Measurements from ENCODE around the gene FAM107A.

FAM107A gene, protein sequence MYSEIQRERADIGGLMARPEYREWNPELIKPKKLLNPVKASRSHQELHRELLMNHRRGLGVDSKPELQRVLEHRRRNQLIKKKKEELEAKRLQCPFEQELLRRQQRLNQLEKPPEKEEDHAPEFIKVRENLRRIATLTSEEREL

DNA sequence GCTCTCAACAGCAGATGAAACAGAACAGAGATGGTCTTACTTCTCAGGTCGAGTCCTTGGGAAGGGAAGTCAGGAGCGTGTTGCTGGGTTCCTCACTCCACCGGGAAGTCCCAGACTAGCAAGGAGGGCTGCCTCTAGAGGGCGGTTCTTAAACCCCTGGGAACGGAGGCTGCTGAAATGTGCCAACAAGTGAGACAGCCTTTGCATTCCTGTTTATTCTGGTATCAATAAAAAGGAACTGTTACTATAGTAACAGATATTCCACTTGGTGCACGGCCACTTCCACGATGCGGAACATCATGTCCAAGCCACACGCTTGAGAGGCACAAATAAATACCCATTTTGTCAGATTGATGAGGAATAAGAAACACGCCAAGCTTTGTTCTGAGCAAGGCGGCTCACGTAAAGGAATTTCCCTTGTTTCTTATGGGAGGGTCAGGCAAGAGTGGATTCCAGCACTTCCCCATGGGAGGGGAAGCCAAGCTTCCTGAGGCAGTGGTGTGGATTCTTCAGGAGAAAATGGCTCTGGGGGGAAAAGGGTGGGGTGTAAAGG, at the start of gene FAM107A:
Gene FAM107A (minus strand): TSS at position 123 of the 553 bp plus-strand sequence. CDS start 7,531 bp downstream, outside the sequence.
- TF ChIP-seq, protein P1, sequence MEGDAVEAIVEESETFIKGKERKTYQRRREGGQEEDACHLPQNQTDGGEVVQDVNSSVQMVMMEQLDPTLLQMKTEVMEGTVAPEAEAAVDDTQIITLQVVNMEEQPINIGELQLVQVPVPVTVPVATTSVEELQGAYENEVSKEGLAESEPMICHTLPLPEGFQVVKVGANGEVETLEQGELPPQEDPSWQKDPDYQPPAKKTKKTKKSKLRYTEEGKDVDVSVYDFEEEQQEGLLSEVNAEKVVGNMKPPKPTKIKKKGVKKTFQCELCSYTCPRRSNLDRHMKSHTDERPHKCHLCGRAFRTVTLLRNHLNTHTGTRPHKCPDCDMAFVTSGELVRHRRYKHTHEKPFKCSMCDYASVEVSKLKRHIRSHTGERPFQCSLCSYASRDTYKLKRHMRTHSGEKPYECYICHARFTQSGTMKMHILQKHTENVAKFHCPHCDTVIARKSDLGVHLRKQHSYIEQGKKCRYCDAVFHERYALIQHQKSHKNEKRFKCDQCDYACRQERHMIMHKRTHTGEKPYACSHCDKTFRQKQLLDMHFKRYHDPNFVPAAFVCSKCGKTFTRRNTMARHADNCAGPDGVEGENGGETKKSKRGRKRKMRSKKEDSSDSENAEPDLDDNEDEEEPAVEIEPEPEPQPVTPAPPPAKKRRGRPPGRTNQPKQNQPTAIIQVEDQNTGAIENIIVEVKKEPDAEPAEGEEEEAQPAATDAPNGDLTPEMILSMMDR (IDR thresholded peaks at IDR 0.05; ENCODE audit: insufficient read depth, low read depth, low read length, missing control alignments): peak; percentile 21
- peak; percentile 38 for DNase-seq (ENCODE audit: low read depth)

DNA sequence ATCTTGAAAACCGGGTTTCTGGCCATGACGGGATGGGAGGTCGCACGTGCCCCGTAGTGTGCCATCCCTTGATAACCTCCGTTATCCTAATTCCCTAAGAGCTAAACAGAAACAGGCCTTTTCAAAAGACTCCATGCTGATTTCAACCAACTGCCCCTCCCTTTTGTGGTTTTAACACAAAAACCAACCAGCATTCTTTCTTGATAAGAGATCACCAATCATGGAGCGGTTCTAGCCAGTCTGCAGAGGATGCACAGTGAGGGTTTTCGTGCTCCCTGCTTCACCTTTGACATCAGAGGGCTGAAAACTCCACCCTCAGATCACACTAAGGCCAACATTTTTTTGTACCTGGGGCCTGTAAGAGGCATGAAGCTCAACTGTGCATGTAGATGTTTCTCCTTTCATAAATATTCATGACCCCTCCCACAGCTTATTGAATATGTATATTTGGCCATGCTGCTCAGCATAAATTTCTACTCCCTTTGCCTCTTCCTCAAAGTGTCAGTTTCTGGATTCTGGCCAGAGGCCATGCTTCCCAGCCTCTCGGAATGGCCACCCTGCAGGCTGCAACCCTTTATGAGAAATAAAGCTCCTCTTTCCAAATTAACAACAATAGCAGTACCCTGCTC, 48.1 kb upstream of the FAM107A start:
- no peak overlapping the region for H3K4me3 ChIP-seq (ENCODE audit: low read length)
- DNase-seq (ENCODE audit: low read depth): no peak

More for the DNA sequence above, at the start of gene FAM107A:
- no peak within 1 kb of the TSS for H3K4me3 ChIP-seq (ENCODE audit: low read length)

DNA sequence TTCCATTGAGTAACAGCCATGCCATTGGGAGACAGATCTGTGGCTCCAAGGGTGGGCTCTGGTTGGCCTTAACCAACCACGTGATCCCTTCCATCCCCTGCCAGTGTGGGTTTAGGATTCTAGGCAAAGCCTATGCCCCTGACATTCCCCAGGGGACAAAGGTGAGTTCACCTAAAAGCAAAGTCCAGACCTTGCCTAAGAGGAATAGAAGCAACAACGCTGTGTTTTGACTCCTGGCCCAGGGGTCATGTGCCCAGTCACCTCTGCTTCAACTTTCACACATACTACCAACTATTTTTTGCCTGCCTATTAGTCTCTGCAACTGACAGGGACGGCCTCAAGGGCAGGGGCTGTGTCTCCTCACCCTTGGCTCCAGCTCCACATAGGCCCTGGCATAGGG, 47.4 kb upstream of the FAM107A start:
- TF ChIP-seq, protein P1 (IDR thresholded peaks at IDR 0.05; ENCODE audit: insufficient read depth, low read depth, low read length, missing control alignments): no peak
- no peak overlapping the region for H3K4me3 ChIP-seq (ENCODE audit: low read length)
- no peak for DNase-seq (ENCODE audit: low read depth)

More for the DNA sequence above, 48.1 kb upstream of the FAM107A start:
- TF ChIP-seq, protein P1 (IDR thresholded peaks at IDR 0.05; ENCODE audit: insufficient read depth, low read depth, low read length, missing control alignments): no peak

DNA sequence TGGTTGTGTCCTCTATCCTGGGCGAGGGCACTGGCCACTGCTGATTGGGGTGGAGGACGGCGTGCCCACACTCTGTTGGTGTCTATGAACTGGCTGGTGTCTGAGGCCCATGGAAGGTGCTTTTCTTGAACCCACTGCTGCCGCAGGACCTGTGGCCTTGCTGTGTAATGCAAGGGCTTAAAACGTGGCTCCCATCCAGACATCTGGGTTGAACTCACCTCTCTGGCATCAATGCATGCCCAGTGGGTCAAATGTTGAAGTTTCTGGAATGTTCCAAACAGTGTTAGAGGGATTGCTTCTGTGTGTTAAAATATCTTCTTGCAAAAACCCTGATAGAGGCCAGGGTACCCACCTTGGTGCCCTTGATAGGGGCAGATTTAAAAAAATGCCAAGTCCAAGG, 46.8 kb upstream of the FAM107A start:
- H3K4me3 ChIP-seq (ENCODE audit: low read length): no peak overlapping the region

DNA sequence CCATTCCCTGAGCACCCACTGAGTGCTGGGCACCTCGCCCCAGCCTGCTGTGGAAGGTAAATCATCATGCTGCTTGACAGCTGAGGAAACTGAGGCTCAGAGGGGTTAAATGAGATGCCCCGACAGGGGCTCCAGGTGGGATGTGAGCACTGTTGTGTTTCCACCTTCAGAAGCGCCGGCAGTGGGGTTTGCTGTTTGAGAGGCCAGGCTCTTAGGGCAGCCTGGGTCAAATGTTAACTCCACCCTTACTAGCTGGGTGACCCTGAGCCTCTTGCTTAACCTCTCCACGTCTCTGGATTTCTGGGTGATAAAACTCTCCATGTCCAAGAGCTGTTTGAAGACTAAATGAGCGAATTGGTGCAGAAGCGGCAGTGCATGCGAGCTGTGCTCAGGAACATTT, 46.3 kb upstream of the FAM107A start:
- TF ChIP-seq, protein P1 (IDR thresholded peaks at IDR 0.05; ENCODE audit: insufficient read depth, low read depth, low read length, missing control alignments): no peak
- no peak overlapping the region for H3K4me3 ChIP-seq (ENCODE audit: low read length)
- no peak for DNase-seq (ENCODE audit: low read depth)

More for the DNA sequence above, 46.8 kb upstream of the FAM107A start:
- no peak for DNase-seq (ENCODE audit: low read depth)
- TF ChIP-seq, protein P1 (IDR thresholded peaks at IDR 0.05; ENCODE audit: insufficient read depth, low read depth, low read length, missing control alignments): no peak

DNA sequence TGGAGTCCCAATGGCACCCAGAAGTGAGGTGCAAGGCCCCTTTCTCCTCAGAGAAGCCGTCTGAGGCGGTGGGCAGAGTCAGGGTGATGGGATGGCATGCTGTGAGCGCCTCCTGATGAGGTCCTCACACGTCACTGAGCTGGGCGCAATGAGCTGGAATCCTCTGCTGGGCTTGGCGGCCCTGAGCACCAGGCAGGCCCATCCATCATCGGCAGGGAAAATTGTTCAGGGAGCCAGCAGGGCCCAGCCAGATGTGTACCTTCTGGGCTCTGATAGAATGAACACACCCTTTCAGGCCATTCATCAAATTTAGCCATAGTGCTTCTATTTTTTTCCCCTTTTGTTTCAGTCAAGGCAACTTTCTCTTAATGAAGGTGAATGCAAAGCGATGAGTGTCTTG, 45.7 kb upstream of the FAM107A start:
- no peak overlapping the region for H3K4me3 ChIP-seq (ENCODE audit: low read length)
- TF ChIP-seq, protein P1 (IDR thresholded peaks at IDR 0.05; ENCODE audit: insufficient read depth, low read depth, low read length, missing control alignments): no peak
- no peak for DNase-seq (ENCODE audit: low read depth)

All from epithelial cell of esophagus (primary cell).